MM.1S (cell line): ENCODE data around the gene ALDOA.

Experiments used
- DNase-seq: peaks from one replicate; pipeline ENCODE4 v3.0.0-alpha.2; 2015
- H2AFZ ChIP-seq: fragments of 300-600 bp; sonication (generic); 2 replicates; pipeline ENCODE4 v1.6.0; 2016; ENCODE audit warnings: antibody characterized with exemption, low read length
- H3F3A ChIP-seq: fragments of 300-600 bp; sonication (generic); 2 replicates; pipeline ENCODE4 v1.6.1; 2016; ENCODE audit warnings: mild to moderate bottlenecking, antibody characterized with exemption, low read length, moderate library complexity, mixed read lengths; ENCODE audit not compliant: insufficient read depth
- H3K27ac ChIP-seq: fragments of 300-600 bp; sonication (generic); 2 replicates; pipeline ENCODE4 v1.5.1; 2016; ENCODE audit warnings: mild to moderate bottlenecking, low read length
- H3K27me3 ChIP-seq: fragments of 300-600 bp; sonication (generic); replicated peaks from 2 replicates; pipeline ENCODE4 v1.6.0; 2016; ENCODE audit warnings: low read length; ENCODE audit not compliant: insufficient read depth
- H3K36me3 ChIP-seq: fragments of 300-600 bp; sonication (generic); replicated peaks from 2 replicates; pipeline ENCODE4 v1.6.1; 2016; ENCODE audit warnings: mild to moderate bottlenecking, low read length, mixed read lengths; ENCODE audit not compliant: insufficient read depth
- H3K4me1 ChIP-seq: fragments of 300-600 bp; sonication (generic); 2 replicates; pipeline ENCODE4 v1.6.1; 2016; ENCODE audit warnings: low read length, mixed read lengths
- H3K4me2 ChIP-seq: fragments of 300-600 bp; sonication (generic); 2 replicates; pipeline ENCODE4 v1.6.0; 2016; ENCODE audit warnings: low read depth, low read length
- H3K4me3 ChIP-seq: fragments of 300-600 bp; sonication (generic); 2 replicates; pipeline ENCODE4 v1.5.1; 2016; ENCODE audit warnings: low read length, mixed read lengths
- H3K79me2 ChIP-seq: fragments of 300-600 bp; sonication (generic); 2 replicates; pipeline ENCODE4 v1.6.1; 2016; ENCODE audit warnings: mixed run types, low read length, mixed read lengths
- H3K9ac ChIP-seq: fragments of 300-600 bp; sonication (generic); 2 replicates; pipeline ENCODE4 v1.6.1; 2016; ENCODE audit warnings: low read length, mixed read lengths
- H3K9me2 ChIP-seq: fragments of 300-600 bp; sonication (generic); replicated peaks from 2 replicates; pipeline ENCODE4 v1.6.1; 2016; ENCODE audit warnings: mild to moderate bottlenecking, low read length, mixed read lengths; ENCODE audit not compliant: insufficient read depth
- H3K9me3 ChIP-seq: fragments of 300-600 bp; sonication (generic); replicated peaks from 2 replicates; pipeline ENCODE4 v1.6.1; 2016; ENCODE audit warnings: mild to moderate bottlenecking, low read length, mixed read lengths; ENCODE audit not compliant: insufficient read depth
- H4K20me1 ChIP-seq: fragments of 300-600 bp; sonication (generic); 2 replicates; pipeline ENCODE4 v1.6.1; 2016; ENCODE audit warnings: mild to moderate bottlenecking, low read length, moderate library complexity, mixed read lengths; ENCODE audit not compliant: insufficient read depth
- CTCF ChIP-seq: fragments of 300-600 bp; sonication (generic); IDR thresholded peaks from 2 replicates; pipeline ENCODE4 v1.5.1; 2016; ENCODE audit warnings: antibody characterized with exemption, low read length, mixed read lengths
- EZH2 ChIP-seq: fragments of 300-600 bp; sonication (generic); optimal IDR thresholded peaks from 2 replicates; pipeline ENCODE3; 2017; ENCODE audit warnings: low read depth, mild to moderate bottlenecking, antibody characterized with exemption, low read length, mixed read lengths
- EZH2phosphoT487 ChIP-seq: fragments of 300-600 bp; sonication (generic); IDR thresholded peaks from 2 replicates; pipeline ENCODE4 v1.6.1; 2018; ENCODE audit warnings: antibody characterized with exemption, low read length

The ALDOA gene

GRCh38 chr16:30082545-30083090 lies 17.1 kb downstream of the ALDOA start:
- Histone ChIP-seq H3K4me2 (no peak overlapping the region), H3K9me2 (no peaks in the 10 kb centered on the region), H3K9me3 (no peaks in the 10 kb centered on the region), H3K79me2 (peaks cover 35% of the 10 kb centered on the region), H3K9ac (no peak overlapping the region), H4K20me1 (no peaks in the 10 kb centered on the region), H3F3A (no peaks in the 10 kb centered on the region; the same call in 1 of the 2 replicates), H3K4me3 (no peak overlapping the region), H3K4me1 (no peaks in the 10 kb centered on the region), H3K27ac (no peak overlapping the region), H3K36me3 (0 out of 2 replicates have a peak, but pooled peaks cover 8% of the 10 kb centered on the region), H2AFZ (no peak overlapping the region), H3K27me3 (no peaks in the 10 kb centered on the region)
- no peak for DNase-seq
- TF ChIP-seq CTCF (0 out of 2 replicates have a peak, but pooled peaks have one; percentile 17), EZH2 (no peak), EZH2phosphoT487 (no peak)

- no peak overlapping the region for H3K4me2 ChIP-seq
- H3K27me3 ChIP-seq = no peaks in the 10 kb centered on the region
- DNase-seq = no peak
- H3K27ac ChIP-seq = no peak overlapping the region
- no peak for TF ChIP-seq EZH2phosphoT487
- no peak for TF ChIP-seq EZH2
- TF ChIP-seq CTCF = no peak
- H4K20me1 ChIP-seq = no peaks in the 10 kb centered on the region
- H3K9me2 ChIP-seq = no peaks in the 10 kb centered on the region
- H3K9ac ChIP-seq = no peak overlapping the region
- H3K4me1 ChIP-seq = no peaks in the 10 kb centered on the region
- no peaks in the 10 kb centered on the region; the same call in 1 of the 2 replicates for H3F3A ChIP-seq
- H3K9me3 ChIP-seq = no peaks in the 10 kb centered on the region
- H3K4me3 ChIP-seq = no peak overlapping the region
- H3K36me3 ChIP-seq = 0 out of 2 replicates have a peak, but pooled peaks cover 8% of the 10 kb centered on the region
- H3K79me2 ChIP-seq = peaks cover 27% of the 10 kb centered on the region
- H2AFZ ChIP-seq = no peak overlapping the region
These were observed 17.9 kb downstream of the ALDOA start for GRCh38 chr16:30083216-30084055.

- Histone ChIP-seq H3K27ac (no peak overlapping the region), H3K27me3 (no peaks in the 10 kb centered on the region), H3K9me3 (no peaks in the 10 kb centered on the region), H3K9ac (no peak overlapping the region), H4K20me1 (no peaks in the 10 kb centered on the region), H3K4me3 (no peak overlapping the region), H3F3A (no peaks in the 10 kb centered on the region; the same call in 1 of the 2 replicates), H3K79me2 (peaks cover 18% of the 10 kb centered on the region), H3K4me1 (no peaks in the 10 kb centered on the region), H3K9me2 (no peaks in the 10 kb centered on the region), H3K4me2 (no peak overlapping the region), H3K36me3 (0 out of 2 replicates have a peak, but pooled peaks cover 8% of the 10 kb centered on the region), H2AFZ (no peak overlapping the region)
- TF ChIP-seq CTCF (no peak), EZH2phosphoT487 (no peak), EZH2 (no peak)
- no peak for DNase-seq
These were observed 18.7 kb downstream of the ALDOA start for GRCh38 chr16:30084096-30084815.
